HuH-7 (cell line): ENCODE data around the gene FREM1.

Source experiments
- DNase-seq: peaks from one replicate; pipeline ENCODE4 v3.0.0; 2011; ENCODE audit warnings: low spot score

Gene FREM1

DNA sequence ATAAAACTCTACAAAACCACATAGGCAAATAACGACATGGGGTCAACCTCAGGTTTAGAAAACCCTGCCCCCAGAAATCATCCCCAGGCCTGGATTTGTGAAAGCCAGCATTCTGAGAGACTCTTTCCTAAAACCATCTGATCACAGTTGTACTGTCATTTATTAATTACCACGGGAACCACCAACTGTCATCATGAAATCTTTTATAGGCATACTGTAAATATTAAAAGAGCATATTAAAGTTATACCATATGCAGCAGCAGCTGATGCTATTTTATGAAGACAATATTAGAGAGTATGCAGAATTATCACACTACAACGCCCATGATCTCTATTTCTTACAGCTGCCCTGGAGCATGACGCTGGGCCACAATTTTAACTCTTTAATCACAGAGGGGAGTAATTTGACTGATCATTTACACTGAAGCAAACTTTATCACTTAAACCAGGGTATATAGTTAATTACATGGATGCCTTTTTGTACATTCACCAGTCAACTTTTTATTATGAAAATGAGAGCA lies 208.0 kb downstream of the FREM1 start:
- DNase-seq = no peak

DNA sequence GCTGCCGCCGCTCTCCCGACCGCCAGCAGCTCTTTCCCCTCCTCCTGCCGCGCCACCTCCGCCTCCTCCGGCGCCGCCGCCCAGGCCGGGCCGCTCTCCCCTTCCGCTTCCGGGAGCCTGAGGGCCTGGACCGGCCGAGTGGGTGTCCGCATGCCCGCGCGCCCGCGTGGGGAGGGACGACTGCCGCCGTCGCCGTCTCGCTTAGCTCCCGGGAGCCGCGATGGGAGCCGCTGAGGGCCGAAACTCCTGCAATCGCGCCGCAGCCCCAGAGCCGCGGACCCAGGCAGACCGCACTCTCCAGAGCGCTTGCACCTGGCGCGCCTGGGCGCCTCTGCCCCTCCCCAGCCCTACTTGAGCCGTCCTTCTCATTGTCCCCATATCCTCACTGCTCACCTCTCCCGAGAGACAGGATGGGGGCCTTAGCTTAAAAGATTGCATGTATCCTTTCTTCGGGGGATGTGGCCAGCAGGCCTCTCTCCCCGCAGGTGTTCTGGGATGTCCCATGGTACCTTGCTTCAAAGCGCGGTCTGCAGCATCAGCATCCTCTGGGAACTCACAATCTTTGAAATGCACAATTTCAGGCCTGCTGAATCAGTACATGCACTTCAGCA lies 216.9 kb downstream of the FREM1 start, which contains the start of gene ZDHHC21:
TSS of gene ZDHHC21 (minus strand) at position 182 of the 611 bp plus-strand sequence. CDS start 19,092 bp downstream, outside the sequence.
- peak; percentile 22 for DNase-seq

GRCh38 chr9:14692470-14693250 lies 217.6 kb downstream of the FREM1 start:
- DNase-seq = peak; percentile 5

DNA sequence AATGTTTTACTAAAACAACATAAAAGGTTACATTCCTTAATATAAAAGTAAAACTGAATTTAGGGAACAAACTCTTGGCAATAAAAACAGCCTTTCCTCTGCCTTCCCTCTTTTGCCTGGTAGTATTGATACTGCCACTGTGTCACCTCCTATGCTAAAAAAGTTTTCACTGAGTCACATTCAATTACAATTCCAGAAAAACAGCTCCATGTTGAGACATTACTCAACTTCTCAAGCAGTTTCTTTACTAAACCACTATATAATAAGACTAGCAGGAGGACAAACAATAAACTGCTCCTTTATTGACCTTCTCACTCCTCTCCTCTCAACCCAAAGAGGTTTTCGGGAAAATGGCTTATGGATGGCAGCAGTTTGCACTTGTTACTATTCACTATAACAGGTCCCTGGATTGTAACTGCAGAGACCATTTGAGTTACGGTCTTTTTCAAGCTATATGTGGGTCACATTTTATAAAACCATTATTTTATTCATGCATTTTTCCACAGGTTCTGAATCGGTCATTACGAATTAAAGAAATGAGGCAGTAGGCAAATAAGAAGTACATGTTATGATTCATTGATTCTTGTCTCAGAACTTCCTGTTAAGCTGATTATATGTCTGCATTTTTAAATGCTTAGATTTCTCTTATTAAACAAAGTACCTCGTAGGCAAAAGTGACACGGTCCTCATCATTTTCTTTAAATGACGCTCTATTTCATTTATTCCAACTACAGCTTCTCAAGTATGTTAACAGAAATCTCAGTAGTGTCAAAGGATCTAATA lies 219.1 kb downstream of the FREM1 start:
- DNase-seq = no peak

DNA sequence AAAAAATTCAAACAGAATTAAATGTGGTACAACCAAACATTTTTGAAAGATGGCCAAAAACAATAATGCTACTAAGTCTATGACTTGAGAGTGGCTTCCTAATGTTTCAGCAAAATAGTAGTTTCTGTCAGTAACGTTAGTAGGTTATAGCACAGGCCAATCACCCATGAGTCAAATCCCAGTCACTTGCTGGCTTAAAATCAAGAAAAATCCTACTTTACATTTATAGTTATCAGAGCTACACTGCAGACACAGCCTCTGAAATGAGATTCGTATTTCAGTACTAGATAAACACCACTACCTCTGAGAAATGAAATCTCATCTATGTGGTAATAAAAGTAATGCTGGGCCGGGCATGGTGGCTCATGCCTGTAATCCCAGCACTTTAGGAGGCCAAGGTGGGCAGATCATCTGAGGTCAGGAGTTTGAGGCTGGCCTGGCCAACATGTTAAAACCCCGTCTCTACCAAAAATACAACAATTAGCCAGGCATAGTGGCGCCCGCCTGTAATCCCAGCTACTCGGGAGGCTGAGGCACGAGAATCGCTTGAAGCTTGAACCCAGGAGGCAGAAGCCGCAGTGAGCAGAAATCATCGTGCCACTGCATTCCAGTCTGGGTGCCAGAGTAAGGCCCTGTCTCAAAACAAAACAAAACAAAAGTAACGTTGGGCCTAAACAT lies 223.0 kb downstream of the FREM1 start:
- no peak for DNase-seq

GRCh38 chr9:14686168-14686567 lies 224.1 kb downstream of the FREM1 start:
- no peak for DNase-seq
